HuH-7.5 (cell line): Measurements from ENCODE around the gene TPI1.

ENCODE experiments used
- DNase-seq: peaks from one replicate; pipeline ENCODE4 v3.0.0; 2011; ENCODE audit warnings: low spot score

The TPI1 gene

DNA sequence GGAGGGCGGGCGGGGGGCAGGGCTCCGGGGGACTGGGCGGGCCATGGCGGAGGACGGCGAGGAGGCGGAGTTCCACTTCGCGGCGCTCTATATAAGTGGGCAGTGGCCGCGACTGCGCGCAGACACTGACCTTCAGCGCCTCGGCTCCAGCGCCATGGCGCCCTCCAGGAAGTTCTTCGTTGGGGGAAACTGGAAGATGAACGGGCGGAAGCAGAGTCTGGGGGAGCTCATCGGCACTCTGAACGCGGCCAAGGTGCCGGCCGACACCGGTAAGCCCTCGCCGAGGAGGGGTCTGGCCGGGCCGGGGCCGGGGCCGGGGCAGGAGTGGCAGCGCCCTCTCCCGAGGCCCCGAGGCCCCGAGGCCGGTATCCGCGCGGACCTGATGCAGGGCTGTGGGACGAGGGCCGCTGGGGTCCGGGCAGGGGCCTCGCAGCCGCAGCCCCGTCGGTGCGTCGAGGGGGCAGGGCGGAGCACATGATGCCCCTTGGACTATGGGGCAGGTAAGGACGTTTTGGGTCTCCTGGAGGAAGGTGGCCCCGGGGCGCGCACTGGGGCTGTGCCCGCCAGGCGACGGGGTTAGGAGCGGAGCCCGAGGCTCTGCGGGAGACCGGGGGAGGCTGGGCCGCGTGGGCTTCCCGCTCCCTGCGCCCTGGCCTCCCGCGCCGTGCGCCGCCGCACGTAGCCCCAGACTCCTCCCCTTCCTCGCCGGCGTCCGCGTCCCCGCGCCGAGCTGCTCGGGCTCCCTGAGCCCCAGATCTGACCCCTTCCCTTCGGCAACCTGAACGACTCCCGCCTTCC, at the start of gene TPI1:
TSS of gene TPI1 (plus strand) at position 119 of the 798 bp plus-strand sequence. CDS start at position 155, 36 bp downstream.
- peak; percentile 85 for DNase-seq

DNA sequence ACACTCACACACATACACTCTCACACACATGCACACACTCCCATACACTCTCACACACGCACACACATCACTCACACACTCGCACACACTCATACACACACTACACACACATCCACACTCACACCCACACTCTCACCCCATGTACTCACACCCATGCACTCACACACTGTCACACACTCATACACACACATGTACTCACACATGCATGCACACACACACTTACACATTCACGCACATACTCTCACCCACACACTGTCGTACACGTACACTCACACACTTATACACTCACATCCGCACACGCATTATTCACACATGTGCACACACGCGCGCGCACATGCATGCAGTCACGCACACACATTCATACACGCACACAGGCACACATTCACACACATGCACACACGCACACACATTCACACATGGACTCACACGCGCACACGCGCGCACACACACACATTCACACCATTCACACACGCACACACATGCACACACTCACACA, 49.6 kb upstream of the TPI1 start:
- no peak for DNase-seq

DNA sequence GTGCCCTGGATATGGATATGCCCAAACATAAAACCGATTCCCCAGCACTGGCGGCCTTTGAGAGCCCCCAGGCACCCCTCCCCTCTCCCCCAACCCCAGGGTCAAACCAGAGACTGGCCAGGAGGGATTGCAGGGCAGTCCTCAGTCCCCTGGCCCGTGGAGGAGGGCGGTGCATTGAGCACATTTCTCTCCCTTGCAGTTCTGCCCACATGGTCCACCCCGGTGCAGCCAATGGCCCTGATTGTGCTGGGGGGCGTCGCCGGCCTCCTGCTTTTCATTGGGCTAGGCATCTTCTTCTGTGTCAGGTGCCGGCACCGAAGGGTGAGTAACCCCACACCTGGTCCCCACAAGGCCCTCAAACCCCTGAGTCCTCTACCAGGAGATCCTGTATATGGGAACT, 49.1 kb upstream of the TPI1 start:
- DNase-seq: no peak

DNA sequence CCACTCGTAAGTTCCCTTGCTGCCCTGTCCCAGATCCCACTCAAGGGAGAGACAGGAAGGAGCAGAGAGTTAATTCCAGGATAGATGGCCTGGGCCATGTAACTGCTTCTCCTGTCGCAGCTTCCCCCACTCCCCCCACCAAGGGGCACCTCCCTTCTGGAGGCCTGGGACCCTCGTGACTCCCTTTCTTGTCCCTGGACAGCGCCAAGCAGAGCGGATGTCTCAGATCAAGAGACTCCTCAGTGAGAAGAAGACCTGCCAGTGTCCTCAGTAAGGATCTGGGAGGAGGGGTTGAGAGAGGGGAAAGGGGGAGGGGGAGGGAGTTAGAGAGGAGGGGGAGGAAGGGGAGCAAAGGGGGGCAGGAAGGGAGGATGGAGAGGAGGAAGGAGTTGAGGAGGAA, 48.7 kb upstream of the TPI1 start:
- no peak for DNase-seq

DNA sequence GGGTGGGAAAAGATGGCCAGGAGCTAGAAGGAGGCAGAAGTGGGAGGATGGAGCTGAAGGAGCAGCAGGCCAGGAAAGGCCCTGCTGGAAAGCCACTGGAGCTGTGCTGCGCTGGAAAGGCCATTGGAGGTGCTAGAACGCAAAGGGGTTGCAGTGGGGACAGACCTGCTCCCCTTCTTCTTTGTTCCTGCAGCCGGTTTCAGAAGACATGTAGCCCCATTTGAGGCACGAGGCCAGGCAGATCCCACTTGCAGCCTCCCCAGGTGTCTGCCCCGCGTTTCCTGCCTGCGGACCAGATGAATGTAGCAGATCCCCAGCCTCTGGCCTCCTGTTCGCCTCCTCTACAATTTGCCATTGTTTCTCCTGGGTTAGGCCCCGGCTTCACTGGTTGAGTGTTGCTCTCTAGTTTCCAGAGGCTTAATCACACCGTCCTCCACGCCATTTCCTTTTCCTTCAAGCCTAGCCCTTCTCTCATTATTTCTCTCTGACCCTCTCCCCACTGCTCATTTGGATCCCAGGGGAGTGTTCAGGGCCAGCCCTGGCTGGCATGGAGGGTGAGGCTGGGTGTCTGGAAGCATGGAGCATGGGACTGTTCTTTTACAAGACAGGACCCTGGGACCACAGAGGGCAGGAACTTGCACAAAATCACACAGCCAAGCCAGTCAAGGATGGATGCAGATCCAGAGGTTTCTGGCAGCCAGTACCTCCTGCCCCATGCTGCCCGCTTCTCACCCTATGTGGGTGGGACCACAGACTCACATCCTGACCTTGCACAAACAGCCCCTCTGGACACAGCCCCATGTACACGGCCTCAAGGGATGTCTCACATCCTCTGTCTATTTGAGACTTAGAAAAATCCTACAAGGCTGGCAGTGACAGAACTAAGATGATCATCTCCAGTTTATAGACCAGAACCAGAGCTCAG, 48.0 kb upstream of the TPI1 start:
- no peak for DNase-seq

DNA sequence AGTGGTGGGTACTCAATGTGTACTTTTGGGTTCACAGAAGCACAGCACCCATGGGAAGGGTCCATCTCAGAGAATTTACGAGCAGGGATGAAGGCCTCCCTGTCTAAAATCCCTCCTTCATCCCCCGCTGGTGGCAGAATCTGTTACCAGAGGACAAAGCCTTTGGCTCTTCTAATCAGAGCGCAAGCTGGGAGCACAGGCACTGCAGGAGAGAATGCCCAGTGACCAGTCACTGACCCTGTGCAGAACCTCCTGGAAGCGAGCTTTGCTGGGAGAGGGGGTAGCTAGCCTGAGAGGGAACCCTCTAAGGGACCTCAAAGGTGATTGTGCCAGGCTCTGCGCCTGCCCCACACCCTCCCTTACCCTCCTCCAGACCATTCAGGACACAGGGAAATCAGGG, 47.2 kb upstream of the TPI1 start:
- no peak for DNase-seq

DNA sequence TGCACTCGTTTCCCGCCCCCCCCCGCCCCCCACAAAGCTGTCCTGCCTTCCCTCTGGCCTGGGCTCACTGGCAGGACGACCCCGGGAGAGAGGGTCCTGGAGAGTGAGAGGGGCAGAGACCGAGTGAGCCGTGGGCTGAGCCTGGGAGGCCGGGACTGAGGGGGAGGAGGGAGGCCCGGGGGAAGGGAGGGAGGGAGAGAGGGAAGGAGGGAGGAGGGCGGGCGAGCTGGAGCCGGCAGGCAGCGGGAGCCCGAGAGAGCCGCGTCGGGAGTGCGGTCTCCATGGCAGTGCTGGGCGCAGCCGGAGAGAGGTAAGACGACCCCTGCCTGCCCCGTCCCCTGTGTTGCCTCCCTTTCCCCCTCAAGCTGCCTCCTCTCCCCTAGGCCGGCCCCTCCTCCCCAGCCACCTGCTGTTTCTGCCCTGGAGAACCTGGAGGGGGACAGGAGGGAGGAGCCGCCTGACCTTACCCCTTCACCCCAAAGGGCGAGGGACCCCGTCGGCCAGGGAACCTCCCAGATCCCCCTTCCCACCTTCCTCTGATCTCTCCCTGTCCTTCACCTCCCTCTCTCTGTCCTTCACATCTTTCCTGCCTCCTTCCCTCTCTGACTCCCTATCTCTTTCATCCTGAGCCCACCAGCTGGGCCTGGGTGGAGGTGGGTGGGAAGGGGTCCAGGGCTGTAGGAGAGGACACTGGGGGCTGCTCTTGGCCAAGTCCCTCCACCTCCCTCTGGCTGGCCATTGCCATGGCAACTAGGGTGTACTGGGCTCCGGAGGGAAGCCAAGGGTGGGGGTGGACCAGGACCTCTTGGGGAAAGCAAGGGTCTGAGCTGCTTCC, 45.5 kb upstream of the TPI1 start, which contains the start of gene GPR162:
TSS of gene GPR162 (plus strand) at position 231 of the 835 bp plus-strand sequence. CDS start 2,078 bp downstream, outside the sequence.
- DNase-seq: peak; percentile 78

DNA sequence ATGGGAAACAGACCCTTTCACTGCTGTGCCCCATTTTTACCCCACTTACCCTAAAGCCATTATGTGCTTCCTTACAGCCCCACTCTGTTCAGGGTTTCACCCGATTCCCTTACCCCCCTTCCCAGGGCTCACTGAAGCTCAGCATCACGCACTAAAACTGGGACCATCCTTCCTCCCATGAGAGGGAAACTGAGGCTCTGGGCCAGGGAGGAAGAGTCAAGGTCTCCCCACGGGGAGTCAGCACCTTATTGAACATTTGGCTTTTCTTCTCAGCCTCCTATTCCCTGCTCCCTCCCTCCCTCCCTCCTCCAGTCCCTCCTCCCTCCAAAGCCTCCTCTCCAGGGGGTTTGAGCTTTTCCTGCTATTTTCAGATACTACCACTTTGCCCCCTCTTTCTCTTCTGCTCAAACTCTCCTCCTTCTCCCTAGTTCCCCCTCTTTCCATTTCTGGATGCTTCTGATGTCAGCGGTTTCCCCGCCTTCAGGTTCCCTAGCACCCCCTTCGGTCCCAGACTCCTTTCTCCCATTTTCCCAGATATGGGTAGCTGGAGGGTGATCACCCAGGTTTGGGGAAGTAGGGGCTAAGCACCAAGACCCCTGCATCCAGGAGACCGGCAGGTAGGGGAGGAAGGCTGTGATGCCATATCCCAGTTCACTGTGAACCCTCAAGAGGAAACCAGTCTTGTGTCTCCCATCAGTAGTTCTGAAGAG, 44.8 kb upstream of the TPI1 start:
- no peak for DNase-seq

DNA sequence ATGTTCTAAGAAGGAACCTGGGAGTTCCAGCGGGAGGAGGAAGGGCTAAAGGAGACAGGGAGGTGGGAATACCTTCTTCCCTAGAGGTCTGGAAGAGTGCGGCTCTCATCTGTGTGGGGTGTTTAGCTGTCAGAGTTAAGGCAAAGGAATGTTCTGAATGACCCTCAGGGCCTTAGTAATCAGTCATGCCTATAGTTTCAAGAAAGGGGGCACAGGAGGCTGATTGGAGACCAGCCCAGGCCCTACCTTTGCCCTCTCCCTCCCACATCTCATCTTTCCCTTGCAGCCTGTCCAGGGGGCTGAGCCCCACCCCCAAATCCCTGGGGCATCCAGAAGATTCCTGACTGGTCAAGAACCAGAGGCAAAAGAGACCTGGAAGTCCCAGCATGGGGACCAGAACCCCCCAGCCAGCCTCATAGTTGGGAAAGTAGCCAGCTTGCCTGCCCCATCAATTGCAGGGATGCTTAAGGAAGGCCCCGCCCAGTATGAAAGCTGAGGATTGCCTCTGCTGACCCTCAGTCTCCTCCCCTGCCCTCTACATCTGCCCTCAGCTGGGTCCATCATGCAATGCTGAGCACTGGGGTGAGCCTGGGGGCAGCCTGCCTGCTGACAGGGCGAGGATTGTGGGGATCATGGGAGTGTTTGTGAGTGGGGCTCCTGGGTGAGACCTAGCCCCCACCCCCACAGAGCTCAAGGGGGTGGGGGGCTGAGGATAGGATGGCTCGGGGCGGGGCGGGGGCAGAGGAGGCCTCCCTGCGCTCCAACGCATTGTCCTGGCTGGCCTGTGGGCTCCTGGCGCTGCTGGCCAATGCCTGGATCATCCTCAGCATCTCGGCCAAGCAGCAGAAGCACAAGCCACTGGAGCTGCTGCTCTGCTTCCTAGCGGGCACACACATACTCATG, 43.9 kb upstream of the TPI1 start:
- no peak for DNase-seq

DNA sequence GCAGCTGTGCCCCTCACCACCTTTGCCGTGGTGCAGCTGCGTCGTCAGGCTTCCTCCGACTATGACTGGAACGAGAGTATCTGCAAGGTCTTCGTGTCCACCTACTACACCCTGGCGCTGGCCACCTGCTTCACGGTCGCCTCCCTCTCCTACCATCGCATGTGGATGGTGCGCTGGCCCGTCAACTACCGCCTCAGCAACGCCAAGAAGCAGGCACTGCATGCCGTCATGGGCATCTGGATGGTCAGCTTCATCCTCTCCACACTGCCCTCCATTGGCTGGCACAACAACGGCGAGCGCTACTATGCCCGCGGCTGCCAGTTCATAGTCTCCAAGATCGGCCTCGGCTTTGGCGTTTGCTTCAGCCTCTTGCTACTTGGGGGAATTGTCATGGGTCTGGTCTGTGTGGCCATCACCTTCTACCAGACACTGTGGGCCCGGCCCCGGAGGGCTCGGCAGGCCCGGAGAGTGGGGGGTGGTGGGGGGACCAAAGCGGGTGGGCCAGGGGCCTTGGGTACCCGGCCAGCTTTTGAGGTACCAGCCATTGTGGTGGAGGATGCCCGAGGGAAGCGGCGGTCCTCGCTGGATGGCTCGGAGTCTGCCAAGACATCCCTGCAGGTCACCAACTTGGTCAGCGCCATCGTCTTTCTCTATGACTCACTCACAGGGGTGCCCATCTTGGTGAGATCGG, 43.1 kb upstream of the TPI1 start:
- no peak for DNase-seq

DNA sequence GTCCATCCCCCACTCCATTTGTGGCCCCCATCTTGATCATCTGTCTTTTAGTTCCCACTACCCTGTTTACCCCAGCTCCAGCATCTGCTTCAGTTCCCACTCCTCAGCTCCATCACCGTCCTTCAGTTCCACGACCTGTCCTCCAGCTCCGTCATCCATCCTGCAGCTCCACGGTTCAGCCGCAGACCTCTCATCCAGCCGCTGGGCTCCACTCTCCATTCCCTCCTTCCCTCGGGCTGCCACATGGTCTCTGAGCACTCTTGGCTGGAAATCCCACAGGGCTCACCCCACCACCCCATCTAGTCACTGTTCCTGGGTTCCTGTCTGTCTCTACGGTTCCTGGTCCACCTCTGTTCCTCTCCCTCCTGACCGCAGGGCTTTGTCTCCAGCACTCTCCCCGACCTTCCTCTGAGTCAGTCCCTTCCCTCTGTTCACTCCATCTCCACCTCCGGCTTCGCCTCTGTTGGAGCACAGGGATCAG, 42.4 kb upstream of the TPI1 start:
- no peak for DNase-seq

DNA sequence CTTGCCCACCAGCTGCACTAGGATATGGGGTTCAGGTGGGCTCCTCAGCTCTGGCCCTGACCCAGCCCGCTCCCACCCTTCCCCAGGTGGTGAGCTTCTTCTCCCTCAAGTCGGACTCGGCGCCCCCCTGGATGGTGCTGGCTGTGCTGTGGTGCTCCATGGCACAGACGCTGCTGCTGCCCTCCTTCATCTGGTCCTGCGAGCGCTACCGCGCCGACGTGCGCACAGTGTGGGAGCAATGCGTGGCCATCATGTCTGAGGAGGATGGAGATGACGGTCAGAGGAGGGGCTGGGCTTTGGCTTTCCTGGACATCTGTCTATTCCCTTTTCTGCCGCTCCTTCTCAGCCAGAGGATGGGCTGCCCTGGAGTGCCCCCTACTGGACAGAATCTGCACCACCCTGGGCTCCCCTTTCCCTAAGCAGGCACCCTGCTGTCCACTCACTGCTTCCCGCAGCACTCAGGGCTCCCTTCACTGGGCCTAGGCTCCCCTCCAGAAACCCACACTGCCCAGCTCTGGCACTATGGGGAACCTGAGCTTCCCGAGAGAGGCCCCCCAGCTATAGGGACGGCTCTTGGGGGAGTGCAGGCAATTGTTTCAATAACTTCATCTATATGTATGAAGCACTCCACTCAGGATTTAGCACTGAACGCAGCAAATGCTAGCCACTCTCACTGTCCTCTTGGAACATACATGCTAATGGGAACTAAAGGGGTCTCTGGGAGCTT, 41.8 kb upstream of the TPI1 start:
- peak; percentile 98 for DNase-seq

DNA sequence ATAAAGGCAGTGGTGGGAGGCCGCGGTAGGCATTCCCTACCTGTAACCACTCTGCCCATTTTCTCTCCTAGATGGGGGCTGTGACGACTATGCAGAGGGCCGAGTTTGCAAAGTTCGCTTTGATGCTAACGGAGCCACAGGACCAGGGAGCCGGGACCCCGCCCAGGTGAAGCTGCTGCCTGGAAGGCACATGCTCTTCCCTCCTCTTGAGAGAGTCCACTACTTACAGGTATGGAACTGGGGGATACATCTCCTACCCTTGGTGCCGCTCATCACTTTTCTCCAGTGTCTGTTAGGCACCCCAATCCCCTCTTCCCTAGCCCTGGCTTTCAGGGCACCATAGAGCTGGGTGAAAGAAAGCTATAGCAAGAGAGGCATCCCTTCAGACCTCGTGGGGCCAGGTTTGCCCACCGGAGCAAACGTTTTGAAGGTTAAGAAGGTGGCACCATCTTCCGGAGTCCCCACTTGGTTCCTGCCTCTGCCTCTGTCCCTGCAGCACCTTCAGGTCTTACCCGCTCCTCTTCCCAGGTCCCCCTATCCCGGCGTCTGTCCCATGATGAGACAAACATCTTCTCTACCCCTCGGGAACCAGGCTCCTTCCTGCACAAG, 41.1 kb upstream of the TPI1 start:
- DNase-seq: no peak

DNA sequence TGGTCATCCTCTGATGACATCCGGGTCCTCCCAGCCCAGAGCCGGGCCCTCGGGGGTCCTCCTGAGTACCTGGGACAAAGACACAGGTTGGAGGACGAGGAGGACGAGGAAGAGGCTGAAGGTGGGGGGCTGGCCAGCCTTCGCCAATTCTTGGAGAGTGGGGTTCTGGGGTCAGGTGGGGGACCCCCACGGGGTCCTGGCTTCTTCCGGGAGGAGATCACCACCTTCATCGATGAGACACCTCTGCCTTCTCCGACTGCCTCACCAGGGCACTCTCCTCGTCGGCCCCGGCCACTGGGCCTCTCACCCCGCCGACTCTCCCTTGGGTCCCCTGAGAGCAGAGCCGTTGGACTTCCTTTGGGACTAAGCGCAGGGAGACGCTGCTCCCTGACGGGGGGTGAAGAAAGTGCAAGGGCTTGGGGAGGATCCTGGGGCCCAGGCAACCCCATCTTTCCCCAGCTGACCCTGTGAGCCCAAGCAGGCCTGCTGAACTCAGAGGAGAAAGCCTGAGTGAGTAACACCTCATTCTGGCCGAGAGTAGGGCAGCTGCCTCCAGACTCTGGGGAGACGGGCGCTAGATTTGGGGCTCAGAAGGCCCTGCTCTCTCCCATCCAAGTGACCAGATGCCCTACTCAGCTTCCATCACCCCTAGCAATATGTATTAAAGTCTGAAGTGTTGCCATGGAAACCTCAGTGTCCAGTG, 40.4 kb upstream of the TPI1 start:
- no peak for DNase-seq

DNA sequence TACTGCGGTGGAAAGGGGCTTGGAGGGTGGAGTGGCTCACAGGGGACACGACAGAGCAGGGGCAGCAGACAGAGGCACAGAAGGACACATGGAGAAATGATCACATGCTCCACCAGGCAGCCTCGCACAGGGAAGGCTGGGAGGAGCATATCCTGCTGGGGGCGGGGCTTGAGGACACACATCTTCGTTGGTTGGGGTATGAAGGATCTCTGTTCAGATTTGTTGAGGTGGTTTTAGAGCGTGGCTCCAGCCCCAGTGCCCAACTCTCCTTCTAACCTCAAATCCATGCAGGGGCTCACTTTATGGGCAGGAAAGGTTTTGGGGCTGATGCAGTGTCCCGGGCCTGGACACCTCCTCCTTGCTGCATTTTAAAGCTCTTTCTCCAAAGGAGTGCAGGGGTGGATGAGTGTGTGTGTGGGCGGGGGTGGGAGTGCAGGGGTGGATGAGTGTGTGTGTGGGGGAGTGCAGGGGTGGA, 39.9 kb upstream of the TPI1 start:
- peak; percentile 95 for DNase-seq

DNA sequence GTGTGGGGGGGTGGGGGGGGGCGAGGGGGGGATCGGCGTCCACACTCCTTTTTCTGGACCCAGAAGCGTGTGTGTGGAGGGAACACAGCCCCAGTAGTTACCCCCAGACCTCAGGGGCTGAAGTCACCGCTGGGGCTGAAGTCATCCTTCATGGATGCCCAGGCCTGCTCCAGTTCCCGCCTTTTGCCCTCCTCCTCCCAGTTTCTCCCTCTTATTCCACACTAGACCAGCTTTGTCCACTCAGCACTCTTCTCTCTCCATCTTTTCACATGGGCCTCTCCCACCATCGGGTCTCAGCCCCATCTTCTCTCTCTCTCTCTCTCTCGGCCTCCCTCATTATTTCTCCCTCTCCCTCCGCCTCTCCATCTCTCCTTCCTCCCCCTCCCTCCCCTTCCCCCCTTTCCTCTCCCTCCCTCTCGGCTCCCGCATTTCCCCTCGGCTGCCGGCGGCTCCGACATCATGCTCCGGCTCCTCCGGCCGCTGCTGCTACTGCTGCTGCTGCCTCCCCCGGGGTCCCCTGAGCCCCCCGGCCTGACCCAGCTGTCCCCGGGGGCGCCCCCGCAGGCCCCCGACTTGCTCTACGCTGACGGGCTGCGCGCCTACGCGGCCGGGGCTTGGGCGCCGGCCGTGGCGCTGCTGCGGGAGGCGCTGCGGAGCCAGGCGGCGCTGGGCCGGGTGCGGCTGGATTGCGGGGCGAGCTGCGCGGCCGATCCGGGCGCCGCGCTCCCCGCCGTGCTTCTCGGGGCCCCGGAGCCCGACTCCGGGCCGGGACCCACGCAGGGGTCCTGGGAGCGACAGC, 39.1 kb upstream of the TPI1 start, which contains the start of gene P3H3:
TSS of gene P3H3 (plus strand) at position 426 of the 799 bp plus-strand sequence. CDS start at position 460, 34 bp downstream.
- peak; percentile 73 for DNase-seq
